ENCODE results near the gene ASF1B. TPM values are rescaled to one million over a fixed set of nuclear protein-coding genes. Genes with fewer than 3 reads are reported as not detected.

The ASF1B gene
- total RNA-seq, 1 experiment from 2014 or later = 38.4 TPM

GRCh38 chr19:14149509-14149994, 13.2 kb upstream of the ASF1B start:
- Mint-ChIP-seq H3K4me1 (peaks cover 27% of the 10 kb centered on the region), H3K9me3 (no peaks in the 10 kb centered on the region), H3K27me3 (ENCODE audit: low read depth) (no peaks in the 10 kb centered on the region; the same call in 1 of the 2 replicates), H3K27ac (no peak overlapping the region; the same call in 1 of the 2 replicates), H3K36me3 (peaks cover 19% of the 10 kb centered on the region), H3K4me3 (no peak overlapping the region)
- TF ChIP-seq CDX4 (CRISPR knock-in tag; IDR thresholded peaks at IDR 0.05; ENCODE audit: borderline replicate concordance) = no peak
- TF ChIP-seq ESRRA (CRISPR knock-in tag; IDR thresholded peaks at IDR 0.05; ENCODE audit: borderline replicate concordance) = no peak
- TF ChIP-seq USF1 (CRISPR knock-in tag; IDR thresholded peaks at IDR 0.05) = no peak
- no peak for TF ChIP-seq AFF4 (CRISPR knock-in tag; IDR thresholded peaks at IDR 0.05; ENCODE audit: borderline replicate concordance)
- no peak for TF ChIP-seq CTCF (IDR thresholded peaks at IDR 0.05)
- no peak for TF ChIP-seq GABPB1 (CRISPR knock-in tag; IDR thresholded peaks at IDR 0.05)
- no peak for TF ChIP-seq ZNF121 (CRISPR knock-in tag; IDR thresholded peaks at IDR 0.05)
- no peak for TF ChIP-seq SP1 (CRISPR knock-in tag; conservative IDR thresholded peaks at IDR 0.05)
- no peak for TF ChIP-seq USF2 (CRISPR knock-in tag; IDR thresholded peaks at IDR 0.05)
- TF ChIP-seq RORB (CRISPR knock-in tag; IDR thresholded peaks at IDR 0.05) = no peak
- TF ChIP-seq AR (CRISPR knock-in tag; IDR thresholded peaks at IDR 0.05) = no peak
- TF ChIP-seq ZNF263 (CRISPR knock-in tag; IDR thresholded peaks at IDR 0.05; ENCODE audit: low read depth) = no peak
- no peak for TF ChIP-seq ATF2 (CRISPR knock-in tag; IDR thresholded peaks at IDR 0.05; ENCODE audit: borderline replicate concordance, low read depth)
- no peak for TF ChIP-seq FOXP1 (CRISPR knock-in tag; IDR thresholded peaks at IDR 0.05; ENCODE audit: borderline replicate concordance)
- no peak for TF ChIP-seq ELF4 (CRISPR knock-in tag; IDR thresholded peaks at IDR 0.05; ENCODE audit: low read depth)
- no peak for TF ChIP-seq RELA (CRISPR knock-in tag; IDR thresholded peaks at IDR 0.05; ENCODE audit: borderline replicate concordance)
- ChIA-PET CTCF (interaction anchor here (0.7 to 3.2 kb wide), 6 partner anchors 8 to 257 kb away, joined by 3 to 18 read pairs (median 6); partner anchors contain the start of gene ASF1B), POLR2A (interaction anchor here (0.6 to 1.8 kb wide), 2 partner anchors 13 to 335 kb away, joined by 3 to 5 read pairs; no protein-coding TSS in a partner anchor)
- no peak; the same call in 1 of the 2 replicates for ATAC-seq
- no peak for DNase-seq (ENCODE audit: low spot score)

Measured in WTC11 (cell line).